Measurements from ENCODE around the gene CEP78.

Gene CEP78

GRCh38 chr9:78321505-78321904 lies 85.6 kb downstream of the CEP78 start:
- no peak for FAIRE-seq
- no peak for TF ChIP-seq TAF1 (IDR thresholded peaks at IDR 0.05; ENCODE audit: low read depth, low read length)
- TF ChIP-seq PAX5 (IDR thresholded peaks at IDR 0.05; ENCODE audit: insufficient read depth, low read length, severe bottlenecking): no peak
- TF ChIP-seq POLR2AphosphoS5 (IDR thresholded peaks at IDR 0.05; ENCODE audit: low read depth, low read length): no peak
- TF ChIP-seq SPI1 (IDR thresholded peaks at IDR 0.05; ENCODE audit: low read depth, low read length): no peak
- TF ChIP-seq POLR2A (IDR thresholded peaks at IDR 0.05; ENCODE audit: low read depth, low read length): no peak
- TF ChIP-seq POU2F2 (IDR thresholded peaks at IDR 0.05; ENCODE audit: low read depth, low read length): no peak
- DNase-seq (ENCODE audit: insufficient read length, low spot score): no peak

GRCh38 chr9:78324068-78324650 lies 88.3 kb downstream of the CEP78 start:
- FAIRE-seq (no peak), DNase-seq (ENCODE audit: insufficient read length, low spot score) (no peak)
- TF ChIP-seq POLR2A (IDR thresholded peaks at IDR 0.05; ENCODE audit: low read depth, low read length) (no peak), POU2F2 (IDR thresholded peaks at IDR 0.05; ENCODE audit: low read depth, low read length) (no peak), PAX5 (IDR thresholded peaks at IDR 0.05; ENCODE audit: insufficient read depth, low read length, severe bottlenecking) (no peak), TAF1 (IDR thresholded peaks at IDR 0.05; ENCODE audit: low read depth, low read length) (no peak), POLR2AphosphoS5 (IDR thresholded peaks at IDR 0.05; ENCODE audit: low read depth, low read length) (no peak), SPI1 (IDR thresholded peaks at IDR 0.05; ENCODE audit: low read depth, low read length) (no peak)

GRCh38 chr9:78324682-78325081 lies 88.8 kb downstream of the CEP78 start:
- FAIRE-seq (no peak), DNase-seq (ENCODE audit: insufficient read length, low spot score) (no peak)
- TF ChIP-seq PAX5 (IDR thresholded peaks at IDR 0.05; ENCODE audit: insufficient read depth, low read length, severe bottlenecking) (no peak), SPI1 (IDR thresholded peaks at IDR 0.05; ENCODE audit: low read depth, low read length) (no peak), POLR2A (IDR thresholded peaks at IDR 0.05; ENCODE audit: low read depth, low read length) (no peak), POU2F2 (IDR thresholded peaks at IDR 0.05; ENCODE audit: low read depth, low read length) (no peak), POLR2AphosphoS5 (IDR thresholded peaks at IDR 0.05; ENCODE audit: low read depth, low read length) (no peak), TAF1 (IDR thresholded peaks at IDR 0.05; ENCODE audit: low read depth, low read length) (no peak)

- DNase-seq (ENCODE audit: insufficient read length, low spot score) (no peak), FAIRE-seq (no peak)
- no peak for TF ChIP-seq TAF1 (IDR thresholded peaks at IDR 0.05; ENCODE audit: low read depth, low read length)
- no peak for TF ChIP-seq PAX5 (IDR thresholded peaks at IDR 0.05; ENCODE audit: insufficient read depth, low read length, severe bottlenecking)
- TF ChIP-seq POLR2A (IDR thresholded peaks at IDR 0.05; ENCODE audit: low read depth, low read length): no peak
Measured at GRCh38 chr9:78325343-78325742, 89.5 kb downstream of the CEP78 start.

- no peak for TF ChIP-seq POU2F2 (IDR thresholded peaks at IDR 0.05; ENCODE audit: low read depth, low read length)
- no peak for TF ChIP-seq POLR2A (IDR thresholded peaks at IDR 0.05; ENCODE audit: low read depth, low read length)
- no peak for TF ChIP-seq POLR2AphosphoS5 (IDR thresholded peaks at IDR 0.05; ENCODE audit: low read depth, low read length)
- no peak for TF ChIP-seq SPI1 (IDR thresholded peaks at IDR 0.05; ENCODE audit: low read depth, low read length)
- no peak for TF ChIP-seq TAF1 (IDR thresholded peaks at IDR 0.05; ENCODE audit: low read depth, low read length)
- DNase-seq (ENCODE audit: insufficient read length, low spot score) (no peak), FAIRE-seq (no peak)
Measured at GRCh38 chr9:78325846-78326360, 90.0 kb downstream of the CEP78 start.

GRCh38 chr9:78326564-78326963 lies 90.7 kb downstream of the CEP78 start:
- TF ChIP-seq PAX5 (IDR thresholded peaks at IDR 0.05; ENCODE audit: insufficient read depth, low read length, severe bottlenecking) (no peak), TAF1 (IDR thresholded peaks at IDR 0.05; ENCODE audit: low read depth, low read length) (no peak), POLR2A (IDR thresholded peaks at IDR 0.05; ENCODE audit: low read depth, low read length) (no peak), POLR2AphosphoS5 (IDR thresholded peaks at IDR 0.05; ENCODE audit: low read depth, low read length) (no peak)
- no peak for DNase-seq (ENCODE audit: insufficient read length, low spot score)
- no peak for FAIRE-seq
